ENCODE results near the gene CFAP45. TPM values are rescaled to one million over a fixed set of nuclear protein-coding genes. Genes with fewer than 3 reads are reported as not detected.
A peak's percentile ranks its signal among the peaks of the same experiment; 100 is the strongest.

The CFAP45 gene
- total RNA-seq, 2 experiments from 2014 or later = 1.3 to 1.4 TPM

GRCh38 chr1:159884296-159884695, 15.7 kb downstream of the CFAP45 start:
- DNase-seq (no peak), ATAC-seq (no peak)
- Mint-ChIP-seq H3K27ac (no peak overlapping the region), H3K27me3 (no peaks in the 10 kb centered on the region), H3K4me3 (no peak overlapping the region), H3K4me1 (ENCODE audit: low read depth) (peaks cover 2% of the 10 kb centered on the region), H3K36me3 (ENCODE audit: low read depth) (no peaks in the 10 kb centered on the region), H3K9me3 (no peaks in the 10 kb centered on the region)
- ChIA-PET CTCF (interaction anchor here (2.1 to 14.1 kb wide), 3 partner anchors 84 to 123 kb away, joined by 7 to 482 read pairs (median 8); partner anchors contain the start of genes DUSP23 and FCRL6), POLR2A (no interaction called here)
- intact Hi-C loops (cut with micrococcal nuclease) = no loop called here
- TF ChIP-seq CTCF (IDR thresholded peaks at IDR 0.05) = no peak

GRCh38 chr1:159883134-159883533, 16.8 kb downstream of the CFAP45 start:
- ATAC-seq = no peak
- H3K4me3 Mint-ChIP-seq = no peak overlapping the region
- ChIA-PET CTCF (interaction anchor here (5.7 to 14.1 kb wide), 2 partner anchors 8 to 83 kb away, joined by 47 to 482 read pairs; partner anchors contain the start of gene FCRL6), POLR2A (no interaction called here)
- no peaks in the 10 kb centered on the region for H3K9me3 Mint-ChIP-seq
- TF ChIP-seq CTCF (IDR thresholded peaks at IDR 0.05) = no peak
- DNase-seq = no peak
- H3K27ac Mint-ChIP-seq = no peak overlapping the region
- H3K4me1 Mint-ChIP-seq (ENCODE audit: low read depth) = no peaks in the 10 kb centered on the region
- intact Hi-C loops (cut with micrococcal nuclease) = no loop called here
- no peaks in the 10 kb centered on the region for H3K36me3 Mint-ChIP-seq (ENCODE audit: low read depth)
- no peaks in the 10 kb centered on the region for H3K27me3 Mint-ChIP-seq

- Mint-ChIP-seq H3K27ac (no peak overlapping the region), H3K4me3 (no peak overlapping the region), H3K9me3 (no peaks in the 10 kb centered on the region), H3K27me3 (no peaks in the 10 kb centered on the region), H3K4me1 (ENCODE audit: low read depth) (no peaks in the 10 kb centered on the region), H3K36me3 (ENCODE audit: low read depth) (no peaks in the 10 kb centered on the region)
- ATAC-seq (no peak), DNase-seq (no peak)
- TF ChIP-seq CTCF (IDR thresholded peaks at IDR 0.05) = no peak
- ChIA-PET POLR2A (no interaction called here), CTCF (interaction anchor here (0.7 to 5.7 kb wide), 2 partner anchors 9 to 83 kb away, joined by 3 to 47 read pairs; no protein-coding TSS in a partner anchor)
- intact Hi-C loops (cut with micrococcal nuclease) = no loop called here
These were observed 17.5 kb downstream of the CFAP45 start for GRCh38 chr1:159882527-159882862.

GRCh38 chr1:159881622-159882526, 18.1 kb downstream of the CFAP45 start:
- Mint-ChIP-seq H3K4me3 (no peak overlapping the region), H3K4me1 (ENCODE audit: low read depth) (no peaks in the 10 kb centered on the region), H3K27me3 (no peaks in the 10 kb centered on the region), H3K27ac (no peak overlapping the region), H3K9me3 (no peaks in the 10 kb centered on the region), H3K36me3 (ENCODE audit: low read depth) (no peaks in the 10 kb centered on the region)
- intact Hi-C loops (cut with micrococcal nuclease) = no loop called here
- CTCF ChIA-PET = interaction anchor here (0.7 to 5.7 kb wide), 2 partner anchors 10 to 83 kb away, joined by 3 to 47 read pairs; no protein-coding TSS in a partner anchor
- TF ChIP-seq CTCF (IDR thresholded peaks at IDR 0.05) = no peak
- POLR2A ChIA-PET = no interaction called here
- ATAC-seq (no peak), DNase-seq (peak; percentile 25)

- Mint-ChIP-seq H3K9me3 (no peaks in the 10 kb centered on the region), H3K27ac (no peak overlapping the region), H3K27me3 (no peaks in the 10 kb centered on the region), H3K4me3 (no peak overlapping the region), H3K4me1 (ENCODE audit: low read depth) (no peaks in the 10 kb centered on the region), H3K36me3 (ENCODE audit: low read depth) (no peaks in the 10 kb centered on the region)
- ChIA-PET CTCF (interaction anchor here (1.0 to 5.7 kb wide), 3 partner anchors 11 to 82 kb away, joined by 4 to 47 read pairs (median 13); no protein-coding TSS in a partner anchor), POLR2A (no interaction called here)
- no peak for TF ChIP-seq CTCF (IDR thresholded peaks at IDR 0.05)
- intact Hi-C loops (cut with micrococcal nuclease) = no loop called here
- DNase-seq (no peak), ATAC-seq (no peak)
These were observed 19.5 kb downstream of the CFAP45 start for GRCh38 chr1:159880430-159880829.

All from activated CD8-positive, alpha-beta T cell treated with anti-CD3 and anti-CD28 coated beads for 36 hours (primary cell).